Neural progenitor cell (in vitro differentiated cells): ENCODE measurements around the gene MACROD1. TPM values are rescaled to one million over a fixed set of nuclear protein-coding genes. Genes with fewer than 3 reads are reported as not detected.

Source experiments
- DNase-seq: peaks from one replicate; pipeline ENCODE4 v3.0.0-alpha.2; 2016; ENCODE audit warnings: low spot score
- H2AFZ ChIP-seq: fragments of 200-600 bp; sonication (generic); replicated peaks from 2 replicates; pipeline ENCODE4 v1.6.1; 2016; ENCODE audit warnings: antibody characterized with exemption
- H3F3A ChIP-seq: fragments of 200-600 bp; sonication (generic); 2 replicates; pipeline ENCODE4 v1.6.1; 2016; ENCODE audit warnings: antibody characterized with exemption, low read depth
- H3K27ac ChIP-seq: fragments of 200-600 bp; sonication (generic); 2 replicates; pipeline ENCODE4 v1.5.1; 2016; ENCODE audit warnings: mild to moderate bottlenecking
- H3K27me3 ChIP-seq: fragments of 200-600 bp; sonication (generic); 2 replicates; pipeline ENCODE4 v1.6.1; 2016; ENCODE audit warnings: mild to moderate bottlenecking, moderate library complexity
- H3K36me3 ChIP-seq: fragments of 200-600 bp; sonication (generic); 2 replicates; pipeline ENCODE4 v1.5.1; 2016
- H3K4me1 ChIP-seq: fragments of 200-600 bp; sonication (generic); 2 replicates; pipeline ENCODE4 v1.6.1; 2016; ENCODE audit warnings: mixed run types
- H3K4me2 ChIP-seq: fragments of 200-600 bp; sonication (generic); 2 replicates; pipeline ENCODE4 v1.6.1; 2016
- H3K4me3 ChIP-seq: fragments of 200-600 bp; sonication (generic); 2 replicates; pipeline ENCODE4 v1.5.1; 2016
- H3K79me2 ChIP-seq: fragments of 200-600 bp; sonication (generic); 2 replicates; pipeline ENCODE4 v1.6.1; 2016; ENCODE audit warnings: low read depth
- H3K9ac ChIP-seq: fragments of 200-600 bp; sonication (generic); 2 replicates; pipeline ENCODE4 v1.6.1; 2016
- H3K9me3 ChIP-seq: fragments of 200-600 bp; sonication (generic); 2 replicates; pipeline ENCODE4 v1.5.1; 2016; ENCODE audit warnings: low read depth
- H4K20me1 ChIP-seq: fragments of 200-600 bp; sonication (generic); 2 replicates; pipeline ENCODE4 v1.6.1; 2016; ENCODE audit warnings: low read depth
- H3K27ac Mint-ChIP-seq: 3 replicates; pipeline ENCODE4 v1.8.0; 2021; ENCODE audit warnings: mixed read lengths
- H3K27me3 Mint-ChIP-seq: 2 replicates; pipeline ENCODE4 v1.8.0; 2022; ENCODE audit warnings: low read depth, mild to moderate bottlenecking, inconsistent platforms, moderate library complexity, mixed read lengths; ENCODE audit not compliant: insufficient read depth
- H3K36me3 Mint-ChIP-seq: 3 replicates; pipeline ENCODE4 v1.8.0; 2021; ENCODE audit warnings: mixed read lengths
- H3K4me1 Mint-ChIP-seq: 3 replicates; pipeline ENCODE4 v1.8.0; 2021; ENCODE audit warnings: mixed read lengths
- H3K4me3 Mint-ChIP-seq: 3 replicates; pipeline ENCODE4 v1.8.0; 2021; ENCODE audit warnings: mild to moderate bottlenecking, moderate library complexity, mixed read lengths
- H3K9me3 Mint-ChIP-seq: 3 replicates; pipeline ENCODE4 v1.8.0; 2020; ENCODE audit warnings: mixed read lengths
- CTCF ChIP-seq: fragments of 200-600 bp; sonication (generic); IDR thresholded peaks from 2 replicates; pipeline ENCODE4 v1.5.1; 2017; ENCODE audit warnings: antibody characterized with exemption, mild to moderate bottlenecking
- EZH2 ChIP-seq: fragments of 200-600 bp; sonication (generic); IDR thresholded peaks from 2 replicates; pipeline ENCODE4 v1.6.1; 2017; ENCODE audit warnings: antibody characterized with exemption, mild to moderate bottlenecking, moderate library complexity
- EZH2phosphoT487 ChIP-seq: fragments of 200-600 bp; sonication (generic); IDR thresholded peaks from 2 replicates; pipeline ENCODE4 v1.6.1; 2017; ENCODE audit warnings: antibody characterized with exemption
- total RNA-seq: library from RNA; depleted of rRNA; stranded (reverse); fragments of >200 nt; gene quantifications from 2 replicates; pipeline ENCODE4 v1.2.3, GENCODE V29; 2015; ENCODE audit warnings: low replicate concordance

MACROD1 gene
- total RNA-seq, 1 donor from 2014 or later = 11.9 TPM

DNA sequence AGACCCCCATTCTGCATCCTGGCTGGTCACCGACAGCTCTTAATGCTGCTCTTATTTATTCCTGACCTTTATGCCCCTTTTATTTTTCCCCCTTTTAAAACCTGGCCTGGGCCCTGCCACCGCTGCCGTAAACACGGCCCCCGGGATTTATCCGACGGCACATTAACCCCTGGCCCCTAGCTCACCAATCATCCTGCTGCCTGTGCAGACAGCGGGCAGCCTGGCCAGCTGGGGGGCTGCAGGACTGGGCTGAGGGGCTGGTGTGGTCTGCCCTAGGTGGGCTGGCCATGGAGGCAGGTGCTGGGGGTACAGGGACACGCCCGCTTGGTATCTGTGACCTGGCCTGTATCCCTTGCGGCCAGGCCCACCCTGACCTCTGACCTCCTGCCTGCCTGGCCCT, 151.6 kb downstream of the MACROD1 start:
- no peaks in the 10 kb centered on the region for H3K4me1 ChIP-seq
- H3K9me3 ChIP-seq = no peaks in the 10 kb centered on the region
- no peak overlapping the region for H3K4me3 ChIP-seq
- H4K20me1 ChIP-seq = peaks cover 12% of the 10 kb centered on the region
- no peaks in the 10 kb centered on the region for H3K36me3 Mint-ChIP-seq
- no peak overlapping the region for H3K4me2 ChIP-seq
- no peaks in the 10 kb centered on the region for H3K79me2 ChIP-seq
- peaks cover 3% of the 10 kb centered on the region for H3K9me3 Mint-ChIP-seq
- peaks cover 10% of the 10 kb centered on the region for H3K27me3 ChIP-seq
- peaks cover 26% of the 10 kb centered on the region for H3K4me1 Mint-ChIP-seq
- no peak overlapping the region for H3K27ac Mint-ChIP-seq
- no peak overlapping the region for H3K9ac ChIP-seq
- no peak overlapping the region for H3K4me3 Mint-ChIP-seq
- H3K36me3 ChIP-seq = no peaks in the 10 kb centered on the region
- peaks cover 4% of the 10 kb centered on the region for H3K27me3 Mint-ChIP-seq
- no peak for DNase-seq
- H3K27ac ChIP-seq = no peak overlapping the region
- H3F3A ChIP-seq = no peaks in the 10 kb centered on the region
- TF ChIP-seq EZH2phosphoT487 (no peak), CTCF (no peak), EZH2 (no peak)
- no peak overlapping the region for H2AFZ ChIP-seq

- no peak overlapping the region for H3K9ac ChIP-seq
- Mint-ChIP-seq H3K4me1 (peaks cover 30% of the 10 kb centered on the region), H3K4me3 (no peak overlapping the region), H3K36me3 (no peaks in the 10 kb centered on the region), H3K27ac (peak overlapping the region; percentile 25), H3K27me3 (peaks cover 4% of the 10 kb centered on the region), H3K9me3 (peaks cover 3% of the 10 kb centered on the region)
- H3K4me2 ChIP-seq = no peak overlapping the region
- no peaks in the 10 kb centered on the region for H3K9me3 ChIP-seq
- no peaks in the 10 kb centered on the region for H3F3A ChIP-seq
- no peaks in the 10 kb centered on the region for H3K36me3 ChIP-seq
- H2AFZ ChIP-seq = no peak overlapping the region
- H3K79me2 ChIP-seq = no peaks in the 10 kb centered on the region
- no peak overlapping the region for H3K27ac ChIP-seq
- no peaks in the 10 kb centered on the region for H3K4me1 ChIP-seq
- H3K4me3 ChIP-seq = no peak overlapping the region
- no peak for DNase-seq
- TF ChIP-seq CTCF = no peak
- TF ChIP-seq EZH2 = no peak
- no peak for TF ChIP-seq EZH2phosphoT487
- H3K27me3 ChIP-seq = peaks cover 21% of the 10 kb centered on the region
- H4K20me1 ChIP-seq = peaks cover 14% of the 10 kb centered on the region
Observed at GRCh38 chr11:64013141-64013896, 152.6 kb downstream of the MACROD1 start.

GRCh38 chr11:64011371-64011770, 154.5 kb downstream of the MACROD1 start:
- Histone ChIP-seq H4K20me1 (peaks cover 30% of the 10 kb centered on the region), H3K27me3 (peaks cover 40% of the 10 kb centered on the region), H2AFZ (no peak overlapping the region), H3F3A (peaks cover 18% of the 10 kb centered on the region), H3K79me2 (no peaks in the 10 kb centered on the region), H3K36me3 (no peaks in the 10 kb centered on the region), H3K27ac (no peak overlapping the region), H3K9ac (no peak overlapping the region), H3K4me1 (peaks cover 15% of the 10 kb centered on the region), H3K4me2 (no peak overlapping the region), H3K4me3 (no peak overlapping the region), H3K9me3 (no peaks in the 10 kb centered on the region)
- H3K9me3 Mint-ChIP-seq = peaks cover 3% of the 10 kb centered on the region
- peaks cover 38% of the 10 kb centered on the region for H3K4me1 Mint-ChIP-seq
- H3K27ac Mint-ChIP-seq = no peak overlapping the region
- no peaks in the 10 kb centered on the region for H3K36me3 Mint-ChIP-seq
- TF ChIP-seq EZH2 (no peak), EZH2phosphoT487 (no peak), CTCF (no peak)
- no peak for DNase-seq
- no peak overlapping the region for H3K4me3 Mint-ChIP-seq
- peaks cover 10% of the 10 kb centered on the region for H3K27me3 Mint-ChIP-seq
